HG03521 (cell line): ENCODE results near the gene CFAP100.

Source experiments
- ATAC-seq: cut with Tn5 transposase; IDR thresholded peaks from one replicate; pipeline ENCODE4 v1.9.1; 2021; ENCODE audit warnings: mild to moderate bottlenecking, moderate library complexity; ENCODE audit not compliant: unreplicated experiment

The CFAP100 gene

DNA sequence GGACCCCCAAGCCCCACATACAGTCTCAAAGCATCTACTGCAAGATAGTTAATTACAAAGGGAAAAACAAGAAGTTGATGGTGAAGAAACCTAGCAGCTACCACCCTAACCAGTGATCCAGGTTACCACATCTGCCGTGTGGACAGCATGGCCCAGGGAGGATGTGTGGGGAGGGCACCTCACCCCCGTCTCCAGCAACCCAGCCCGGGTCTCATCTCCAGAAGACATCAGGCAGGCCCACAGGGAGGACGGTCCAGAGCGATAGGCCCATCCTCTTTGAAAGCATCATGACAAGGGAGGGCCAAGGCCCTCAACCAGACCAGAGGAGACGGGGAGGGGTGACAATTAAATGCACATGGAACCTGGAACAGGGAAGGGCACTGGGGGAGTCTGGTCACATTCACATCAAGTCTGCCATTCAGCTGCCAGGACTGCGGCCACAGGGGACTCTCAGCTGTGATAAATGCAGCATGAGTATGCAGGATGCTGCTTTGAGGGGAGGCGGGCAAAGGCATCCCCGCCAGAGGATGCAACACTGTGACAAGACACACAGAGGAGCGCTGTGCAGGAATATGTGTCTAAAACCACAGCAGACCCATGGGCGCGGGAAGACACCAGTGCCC lies 62.2 kb downstream of the CFAP100 start:
- ATAC-seq = no peak

DNA sequence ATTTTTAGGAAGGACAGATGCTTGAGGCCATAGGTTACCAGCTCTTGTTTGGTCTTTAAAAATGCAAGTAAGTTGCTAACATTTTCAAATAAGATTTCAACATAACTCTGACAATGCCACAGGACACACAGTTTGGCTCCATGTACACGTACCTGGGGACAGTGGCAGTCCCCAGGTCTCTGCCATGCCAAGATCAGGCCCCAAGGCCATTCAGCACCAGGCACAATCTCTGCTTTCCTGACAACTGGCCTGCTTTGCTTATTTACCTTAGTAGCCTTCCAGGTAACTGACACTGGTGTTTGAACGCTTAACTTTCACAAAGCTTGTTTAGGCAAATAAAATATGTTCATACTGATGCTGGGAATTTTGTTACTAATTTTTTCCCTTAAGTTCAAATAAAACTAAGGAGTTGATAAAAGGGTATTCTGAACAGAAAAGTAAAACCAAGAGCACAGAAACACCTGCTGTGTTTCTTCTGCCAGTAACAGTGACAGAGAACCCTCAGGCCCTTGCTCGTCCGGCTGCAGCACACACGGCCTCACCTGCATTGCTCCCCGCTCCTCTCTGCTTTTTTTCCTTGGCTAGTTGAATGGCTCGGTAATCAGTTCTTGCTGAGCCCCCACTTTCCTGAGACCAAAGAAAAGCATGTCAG lies 64.5 kb downstream of the CFAP100 start:
- no peak for ATAC-seq

DNA sequence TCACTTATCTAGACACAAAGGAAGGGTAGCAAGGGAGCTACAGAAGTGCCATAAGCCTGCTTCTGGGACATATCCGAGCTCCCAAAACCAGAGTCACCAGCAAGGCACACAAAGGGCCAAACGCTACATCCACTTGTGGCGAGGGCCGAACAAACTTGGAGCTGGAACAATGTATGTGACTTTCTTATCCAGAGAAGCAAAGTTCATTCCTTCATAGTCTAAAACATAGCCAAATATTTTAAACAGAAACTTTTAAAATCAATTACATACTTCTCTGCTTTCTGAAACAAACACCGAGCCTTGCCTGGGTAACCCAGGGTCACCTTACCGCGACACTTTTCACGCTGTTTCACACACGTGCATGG lies 65.0 kb downstream of the CFAP100 start:
- no peak for ATAC-seq

DNA sequence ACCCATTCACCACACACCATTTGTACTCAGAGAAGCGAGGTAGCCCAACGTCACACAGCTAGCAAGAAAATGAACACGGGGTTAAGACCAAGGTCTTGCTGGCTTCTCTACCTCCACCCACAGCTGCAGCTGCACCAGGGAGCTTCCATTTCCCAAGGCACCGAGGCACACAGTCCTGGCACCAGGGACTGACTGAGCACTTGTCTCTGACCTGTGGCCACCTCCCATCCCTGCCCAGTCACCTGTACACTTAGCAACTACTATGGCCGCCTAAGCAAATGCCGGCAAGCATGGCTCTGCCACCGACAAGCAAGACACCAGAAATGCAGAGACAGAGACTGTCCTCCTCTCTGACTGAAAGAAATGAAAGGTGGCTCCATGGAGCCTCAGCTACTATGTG lies 65.7 kb downstream of the CFAP100 start:
- no peak for ATAC-seq

DNA sequence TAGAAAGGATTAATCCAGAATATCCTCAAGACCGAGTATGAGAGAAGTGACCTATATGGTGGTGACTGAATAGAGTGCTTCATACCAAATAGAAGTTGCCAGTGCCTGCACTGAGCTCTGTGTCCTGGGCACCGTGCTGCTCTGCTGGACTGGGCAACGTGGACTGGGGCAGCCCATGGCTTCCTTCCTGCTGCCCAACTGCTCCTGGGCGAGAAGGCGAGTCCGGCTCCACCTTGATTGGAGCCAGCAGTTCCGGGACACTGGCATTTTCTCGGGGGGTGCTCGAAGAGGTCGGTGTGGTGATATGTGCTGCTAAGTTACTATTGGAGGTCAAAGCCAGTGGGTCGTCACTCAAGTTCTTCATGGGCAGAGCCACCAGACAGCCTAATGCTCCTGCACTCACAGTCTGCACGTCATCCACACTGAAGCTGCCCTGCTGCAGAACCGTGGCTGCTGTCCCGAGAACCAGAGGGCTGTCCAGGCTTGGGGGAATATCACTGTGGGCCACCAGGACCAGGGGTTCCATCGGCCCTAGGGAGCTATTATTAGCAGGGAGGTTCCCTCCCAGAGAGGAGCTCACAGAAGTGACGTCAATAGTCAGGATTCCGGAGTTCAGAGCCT lies 66.9 kb downstream of the CFAP100 start:
- no peak for ATAC-seq

DNA sequence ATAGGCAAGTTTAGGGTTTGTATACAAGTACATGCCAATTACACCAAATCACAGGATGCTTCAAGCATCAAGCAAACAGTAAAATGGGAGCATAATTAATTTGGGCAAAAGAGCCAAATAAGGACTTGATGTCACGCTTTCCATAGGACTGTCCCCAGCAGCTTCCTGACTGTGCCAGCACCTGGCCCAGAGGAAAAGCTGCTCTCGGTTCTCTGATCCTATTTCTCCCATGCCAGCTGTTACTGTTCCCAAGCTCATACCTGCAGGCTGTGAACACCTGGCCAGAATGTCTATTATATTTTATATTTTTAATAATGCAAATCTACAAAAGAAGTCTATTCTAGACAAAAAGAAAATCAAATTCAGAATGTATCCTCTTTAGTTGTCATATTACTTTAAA lies 68.8 kb downstream of the CFAP100 start:
- no peak for ATAC-seq

DNA sequence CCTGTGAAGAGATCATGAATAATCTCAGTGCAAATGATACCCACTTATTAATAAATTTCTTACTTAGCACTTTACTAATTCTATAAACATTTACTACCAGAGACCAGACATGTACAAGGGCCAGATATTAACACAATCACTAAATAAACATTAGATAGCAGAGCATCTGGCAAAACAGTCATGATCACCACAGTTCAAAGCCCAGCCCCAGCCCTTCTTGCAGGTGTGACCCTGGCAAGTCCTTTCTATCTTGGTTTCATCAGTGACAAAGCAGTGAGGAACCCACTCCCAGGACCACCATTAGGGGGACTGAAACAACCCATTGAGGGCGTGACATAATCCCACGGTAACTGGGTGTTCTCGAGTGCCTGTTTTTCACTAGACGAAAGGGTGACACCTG lies 69.4 kb downstream of the CFAP100 start:
- no peak for ATAC-seq

DNA sequence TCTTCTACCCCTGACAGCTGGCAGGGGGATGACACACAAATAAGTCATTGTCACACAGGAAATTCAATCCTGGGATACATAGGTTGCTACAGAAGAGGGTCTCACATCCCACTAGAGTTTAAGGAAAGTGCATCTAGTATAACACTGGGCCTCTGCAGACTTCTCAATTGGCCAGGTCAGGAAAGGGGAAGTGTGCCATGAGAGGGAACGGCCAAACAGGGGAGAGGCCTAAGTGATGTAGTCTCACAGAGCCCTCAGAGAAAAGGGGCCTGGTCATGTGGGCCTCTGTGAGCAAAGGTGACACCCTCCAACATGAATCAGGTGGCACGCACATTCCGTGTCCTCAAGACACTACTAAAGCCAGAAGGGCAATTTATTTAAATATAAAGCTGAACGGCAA lies 69.8 kb downstream of the CFAP100 start:
- no peak for ATAC-seq

DNA sequence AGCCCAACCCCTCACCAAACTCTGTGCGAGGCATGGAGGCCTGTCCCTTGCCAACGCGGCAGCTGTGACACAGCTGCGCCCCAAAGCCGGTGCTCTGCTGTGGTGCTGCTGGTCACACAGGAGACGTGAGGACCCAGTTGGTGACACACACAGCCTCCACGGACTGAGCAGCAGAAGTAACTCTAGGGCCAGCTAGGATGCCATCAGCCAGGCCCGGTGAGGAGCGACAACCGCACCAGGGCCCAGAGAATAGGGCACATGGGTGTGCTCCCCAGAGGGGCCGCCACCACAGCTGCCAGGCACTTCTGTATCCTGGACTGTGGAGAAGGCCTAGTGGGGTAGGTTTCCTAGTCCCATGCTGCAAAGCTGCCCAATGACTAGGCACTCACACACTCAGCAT lies 70.3 kb downstream of the CFAP100 start:
- no peak for ATAC-seq

DNA sequence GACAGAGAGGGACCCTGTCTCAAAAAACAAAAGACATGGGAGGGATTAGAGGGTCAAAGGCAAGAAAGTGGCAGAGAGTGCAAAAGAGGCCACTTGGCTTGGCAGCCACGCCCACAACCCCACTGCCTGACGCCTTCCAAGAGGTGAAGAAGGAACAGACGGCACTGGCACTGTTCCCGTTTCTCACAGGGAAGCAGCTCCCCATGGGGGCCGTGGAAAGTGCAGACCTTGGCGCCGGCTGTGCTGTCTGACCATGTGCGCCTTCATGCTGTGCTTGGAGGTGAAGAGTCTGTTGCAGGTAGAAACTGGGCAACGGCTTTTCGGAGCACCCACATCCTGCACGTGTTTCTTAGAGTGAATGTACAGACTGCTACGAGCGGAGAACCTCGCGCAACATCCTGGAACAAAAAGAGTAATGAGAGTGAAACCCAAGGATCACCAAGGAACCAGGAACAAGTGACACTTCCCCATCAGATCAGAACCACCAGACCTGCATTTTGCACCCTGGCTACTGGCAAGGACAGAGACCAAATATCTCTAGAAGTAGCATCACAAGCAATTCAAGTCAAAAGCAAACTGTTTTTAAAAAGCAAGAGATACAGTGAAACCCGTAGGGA lies 71.3 kb downstream of the CFAP100 start:
- ATAC-seq = no peak

DNA sequence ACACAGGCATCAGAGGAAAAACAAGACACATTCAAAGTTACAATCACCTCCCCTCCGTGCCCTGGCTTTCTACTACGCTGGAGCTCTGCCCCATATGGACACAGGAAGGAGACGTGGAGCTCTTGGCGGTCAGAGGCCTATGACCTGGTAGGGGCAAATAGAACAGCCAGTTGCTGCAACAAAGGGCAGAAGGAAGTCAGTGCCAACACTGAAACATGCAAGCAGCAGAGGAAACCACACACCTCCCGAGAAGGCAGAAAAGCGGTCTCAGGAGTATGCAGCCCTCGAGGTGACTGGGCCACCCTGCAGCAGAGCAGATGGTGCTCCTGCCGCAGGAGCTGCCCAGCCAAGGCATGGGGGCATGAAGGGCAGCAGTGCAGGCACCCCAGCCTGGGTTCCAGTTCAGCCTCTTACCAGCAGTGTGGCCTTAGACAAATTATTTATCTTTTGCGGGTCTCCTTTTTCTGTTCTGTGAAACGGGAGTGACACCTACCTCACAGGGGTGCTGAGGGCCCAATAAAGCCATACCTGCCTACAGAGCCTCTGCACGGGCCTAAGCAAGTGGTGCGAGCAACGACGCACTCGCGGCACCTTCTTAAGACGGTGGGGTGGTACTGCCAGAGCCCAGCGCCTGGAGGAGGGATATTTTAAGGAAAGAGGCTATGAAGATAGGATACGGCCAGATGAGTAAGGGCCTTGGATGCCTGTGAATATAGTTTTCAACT lies 72.3 kb downstream of the CFAP100 start:
- no peak for ATAC-seq

DNA sequence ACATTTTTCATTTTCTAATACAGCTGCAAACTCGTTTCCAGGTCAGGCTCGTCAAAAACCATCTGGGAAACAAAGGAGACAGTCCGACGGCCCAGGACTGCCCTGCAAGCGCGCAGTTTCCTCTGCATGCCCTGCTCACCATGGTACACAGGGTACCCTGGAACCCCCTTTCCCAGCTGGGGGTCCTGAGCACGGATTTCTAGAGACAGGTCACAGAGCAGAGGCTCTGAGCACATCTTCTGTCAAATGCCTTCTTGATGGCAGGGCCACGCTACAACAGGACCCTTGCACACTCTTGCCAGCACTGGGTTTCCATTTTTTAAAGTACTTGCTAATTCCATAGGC lies 72.9 kb downstream of the CFAP100 start:
- ATAC-seq = no peak

DNA sequence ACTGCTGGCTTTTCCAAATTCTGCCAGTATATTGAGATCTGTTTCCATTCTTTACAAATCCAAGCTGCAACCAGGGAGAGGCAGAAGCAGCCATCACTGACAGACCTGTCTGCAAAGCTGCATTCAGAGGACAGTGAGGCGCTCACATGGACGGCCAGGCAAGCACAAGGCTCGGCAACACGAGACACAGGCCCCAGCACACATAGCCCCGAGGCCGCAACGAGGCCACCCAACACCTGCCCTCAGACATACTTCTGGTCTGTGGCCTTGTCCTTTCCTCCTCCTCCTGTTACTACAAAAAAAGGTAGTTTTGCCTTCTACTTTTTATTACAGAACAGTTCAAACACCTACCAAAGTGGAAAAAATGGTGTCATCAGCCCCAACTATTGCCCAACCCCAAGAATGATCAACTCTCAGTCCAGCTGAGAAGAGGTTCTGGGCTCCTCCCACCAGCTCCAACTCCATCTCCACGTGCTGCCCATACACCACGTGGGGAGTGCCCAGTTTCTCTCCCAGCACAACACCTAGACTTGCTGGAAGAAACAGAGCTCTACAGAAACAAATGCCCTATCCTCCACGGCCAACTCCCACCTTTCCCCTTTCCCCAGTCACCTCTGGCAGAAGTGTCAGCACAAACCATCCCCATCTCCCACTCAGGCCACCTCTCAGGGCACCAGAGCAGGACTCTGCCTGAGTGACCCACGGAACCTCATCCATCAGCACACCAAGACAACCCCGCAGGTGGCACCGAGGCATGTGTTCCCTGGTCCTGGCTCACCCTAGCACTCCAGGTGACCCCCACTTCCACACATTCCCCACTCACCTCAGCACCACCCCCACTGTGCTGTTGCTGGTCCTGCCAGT lies 73.6 kb downstream of the CFAP100 start:
- ATAC-seq = no peak

DNA sequence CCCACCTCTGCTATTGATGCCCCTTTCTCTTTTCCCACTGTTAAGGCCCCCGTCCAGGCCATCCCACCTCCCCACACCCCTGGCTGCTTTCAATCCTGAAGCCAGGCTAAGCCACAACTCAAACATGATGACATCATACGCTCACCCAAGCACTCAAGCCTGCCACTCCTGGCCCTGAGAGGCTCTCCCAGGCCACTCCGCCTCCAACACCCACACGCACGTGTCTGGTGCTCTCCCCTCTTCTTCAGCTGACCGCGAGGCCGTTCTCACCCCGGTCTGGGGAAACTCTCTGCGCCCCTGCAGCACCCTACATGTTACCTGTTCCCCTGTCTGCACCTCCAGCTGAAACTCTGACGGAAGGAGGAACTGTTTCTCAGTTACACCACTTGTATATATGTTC lies 74.8 kb downstream of the CFAP100 start:
- no peak for ATAC-seq

DNA sequence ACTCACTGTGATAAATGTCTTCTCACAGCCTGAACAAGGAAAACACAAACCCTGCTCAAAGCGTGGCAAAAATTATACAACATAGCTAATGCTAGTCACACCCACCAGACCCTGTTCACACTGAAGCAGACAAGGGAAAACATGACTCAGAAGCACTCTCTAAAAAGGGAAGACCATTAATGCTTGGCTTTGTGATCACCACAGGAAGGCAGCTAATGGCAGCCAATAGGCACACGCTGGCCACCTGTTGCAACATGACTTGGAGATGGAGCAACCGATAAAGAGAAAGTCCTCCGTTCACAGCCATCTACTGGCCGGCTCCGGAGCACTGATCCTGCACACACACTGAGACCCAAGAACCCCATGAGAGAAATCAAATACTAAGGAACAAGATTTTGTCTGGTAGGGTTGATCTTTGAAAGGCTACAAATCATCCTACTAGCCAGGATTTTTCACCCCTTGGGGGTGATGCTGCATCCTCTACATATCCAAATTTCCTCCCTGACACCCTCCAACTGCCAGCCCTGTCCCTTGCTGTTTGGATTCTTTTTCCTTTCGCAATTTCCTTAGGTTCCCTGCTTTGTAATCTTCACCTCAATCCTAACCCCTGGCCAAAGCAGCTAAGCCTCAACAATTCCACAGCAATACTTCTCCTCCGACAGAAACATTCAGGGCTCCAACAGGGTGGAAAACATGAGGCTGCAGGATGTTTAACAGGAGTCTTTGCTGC lies 77.7 kb downstream of the CFAP100 start:
- no peak for ATAC-seq

DNA sequence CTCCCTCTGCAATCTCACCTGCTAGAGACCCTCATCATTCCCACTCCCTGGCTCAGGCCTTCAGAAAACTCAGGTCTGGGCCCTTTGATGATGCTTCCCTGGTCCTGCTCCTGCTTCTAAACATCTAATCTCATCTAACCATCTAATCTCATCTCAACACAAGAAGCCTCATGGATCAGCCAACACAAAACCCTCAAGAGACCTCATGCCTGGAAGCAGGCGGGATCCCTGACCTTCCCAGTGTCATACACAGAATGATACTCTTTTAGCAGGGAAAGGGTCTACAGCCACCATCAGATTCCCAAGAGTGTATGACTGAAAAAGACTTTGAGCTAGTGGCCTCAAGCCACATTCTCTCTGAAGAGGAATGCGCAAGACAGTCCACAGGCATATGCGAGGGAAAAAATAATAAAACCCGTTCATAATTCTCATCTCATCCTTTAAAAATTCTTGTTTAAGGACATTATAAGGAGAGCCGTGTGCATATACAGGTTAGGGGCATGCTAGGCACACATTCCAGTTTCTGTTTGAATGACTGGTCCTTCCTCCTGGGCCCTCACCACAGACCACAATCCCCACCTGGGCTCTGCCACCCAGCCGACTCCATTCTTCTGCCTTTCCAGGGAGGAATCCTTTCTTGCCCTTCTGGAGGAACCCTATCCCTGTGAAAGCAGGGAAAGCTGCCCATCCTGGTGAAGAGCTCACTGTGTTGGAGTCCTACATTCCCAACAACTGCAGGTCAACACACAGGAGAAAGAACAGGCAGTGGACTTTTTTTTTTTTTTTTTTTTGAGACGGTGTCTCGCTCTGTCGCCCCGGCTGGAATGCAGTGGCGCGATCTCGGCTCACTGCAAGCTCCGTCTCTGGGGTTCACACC lies 78.8 kb downstream of the CFAP100 start:
- ATAC-seq = no peak

DNA sequence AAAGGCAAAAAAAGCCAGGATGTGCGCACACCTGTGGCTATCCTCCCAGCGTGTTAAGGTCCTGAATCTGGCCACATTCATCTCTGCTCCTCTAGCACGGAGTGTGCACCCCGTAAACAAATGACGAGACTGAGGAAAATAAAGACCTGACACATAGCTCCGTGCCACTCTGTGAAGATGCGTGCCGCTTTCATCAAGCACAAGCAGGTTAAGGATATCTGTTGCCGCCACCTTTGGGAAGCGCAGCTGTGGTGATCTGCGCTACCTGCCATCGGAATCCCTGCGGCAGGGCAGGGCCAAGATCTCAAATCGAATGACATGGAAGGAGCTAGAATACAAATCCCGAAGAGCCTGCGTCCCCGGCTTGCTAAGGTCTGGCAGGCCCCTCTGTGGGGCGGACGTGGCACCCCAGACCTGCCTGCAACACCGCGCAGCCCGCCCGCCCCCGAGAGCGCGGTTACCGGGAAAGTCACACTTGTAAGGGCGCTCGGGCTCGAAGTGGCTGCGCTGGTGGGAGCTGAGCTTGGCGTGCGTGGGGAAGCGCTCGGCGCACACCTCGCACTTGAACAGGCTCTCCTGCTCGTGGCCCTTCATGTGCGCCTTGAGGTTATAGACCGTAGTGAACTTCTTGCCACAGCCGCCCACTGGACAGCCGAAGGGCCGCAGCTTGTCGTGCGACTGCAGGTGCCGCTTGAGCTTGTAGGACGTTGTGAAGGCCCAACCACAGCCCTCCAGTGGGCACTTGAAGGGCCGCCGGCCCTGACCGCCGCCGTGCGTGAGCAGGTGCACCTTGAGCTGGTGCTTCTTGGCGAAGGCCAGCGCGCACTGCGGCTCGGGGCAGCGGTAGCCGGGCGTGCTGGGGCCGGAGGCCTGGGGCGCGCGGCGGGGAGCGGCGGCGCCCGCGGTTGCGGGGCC lies 80.0 kb downstream of the CFAP100 start:
- peak; percentile 13 for ATAC-seq
